Measurements from ENCODE around the gene PTPN3. TPM values are rescaled to one million over a fixed set of nuclear protein-coding genes. Genes with fewer than 3 reads are reported as not detected.

The PTPN3 gene
- total RNA-seq, 1 donor from 2014 or later = 0.62 TPM

DNA sequence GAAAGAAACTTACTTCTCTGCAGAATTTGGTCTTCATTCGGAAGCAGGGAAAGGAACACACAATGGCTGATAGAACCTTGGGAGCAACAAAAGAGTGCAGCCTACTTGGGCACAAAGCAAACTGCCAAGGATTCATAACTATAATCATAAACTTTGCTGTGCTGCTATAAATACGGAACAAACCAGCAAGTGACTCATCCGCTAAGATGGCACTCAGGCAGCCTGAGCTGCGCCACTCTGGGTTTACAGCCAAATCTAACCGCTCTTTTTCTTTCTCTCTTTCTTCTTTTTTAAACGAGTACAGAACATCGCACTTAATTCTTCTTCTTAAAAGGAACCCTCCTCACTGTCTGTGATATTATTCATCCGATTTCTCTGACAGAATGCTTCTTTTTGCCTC is 81.1 kb downstream of the PTPN3 start:
- Mint-ChIP-seq H3K4me3 (ENCODE audit: unreplicated experiment) (no peak overlapping the region), H3K4me1 (ENCODE audit: unreplicated experiment) (no peaks in the 10 kb centered on the region), H3K9me3 (ENCODE audit: unreplicated experiment) (no peaks in the 10 kb centered on the region), H3K36me3 (ENCODE audit: low read depth, unreplicated experiment) (no peaks in the 10 kb centered on the region), H3K27ac (ENCODE audit: unreplicated experiment) (no peak overlapping the region), H3K27me3 (ENCODE audit: unreplicated experiment) (no peaks in the 10 kb centered on the region)
- no peak for TF ChIP-seq CTCF (IDR thresholded peaks at IDR 0.05; ENCODE audit: unreplicated experiment)
- DNase-seq (ENCODE audit: low spot score) = no peak

GRCh38 chr9:109416135-109416706 is 81.9 kb downstream of the PTPN3 start:
- Mint-ChIP-seq H3K4me3 (ENCODE audit: unreplicated experiment) (no peak overlapping the region), H3K4me1 (ENCODE audit: unreplicated experiment) (no peaks in the 10 kb centered on the region), H3K27me3 (ENCODE audit: unreplicated experiment) (no peaks in the 10 kb centered on the region), H3K27ac (ENCODE audit: unreplicated experiment) (no peak overlapping the region), H3K9me3 (ENCODE audit: unreplicated experiment) (no peaks in the 10 kb centered on the region), H3K36me3 (ENCODE audit: low read depth, unreplicated experiment) (no peaks in the 10 kb centered on the region)
- DNase-seq (ENCODE audit: low spot score) = no peak
- no peak for TF ChIP-seq CTCF (IDR thresholded peaks at IDR 0.05; ENCODE audit: unreplicated experiment)

GRCh38 chr9:109414125-109414785 is 83.9 kb downstream of the PTPN3 start:
- no peak for DNase-seq (ENCODE audit: low spot score)
- no peak overlapping the region for H3K27ac Mint-ChIP-seq (ENCODE audit: unreplicated experiment)
- no peak for TF ChIP-seq CTCF (IDR thresholded peaks at IDR 0.05; ENCODE audit: unreplicated experiment)
- no peaks in the 10 kb centered on the region for H3K36me3 Mint-ChIP-seq (ENCODE audit: low read depth, unreplicated experiment)
- no peaks in the 10 kb centered on the region for H3K27me3 Mint-ChIP-seq (ENCODE audit: unreplicated experiment)
- no peaks in the 10 kb centered on the region for H3K9me3 Mint-ChIP-seq (ENCODE audit: unreplicated experiment)
- no peak overlapping the region for H3K4me3 Mint-ChIP-seq (ENCODE audit: unreplicated experiment)
- no peaks in the 10 kb centered on the region for H3K4me1 Mint-ChIP-seq (ENCODE audit: unreplicated experiment)

DNA sequence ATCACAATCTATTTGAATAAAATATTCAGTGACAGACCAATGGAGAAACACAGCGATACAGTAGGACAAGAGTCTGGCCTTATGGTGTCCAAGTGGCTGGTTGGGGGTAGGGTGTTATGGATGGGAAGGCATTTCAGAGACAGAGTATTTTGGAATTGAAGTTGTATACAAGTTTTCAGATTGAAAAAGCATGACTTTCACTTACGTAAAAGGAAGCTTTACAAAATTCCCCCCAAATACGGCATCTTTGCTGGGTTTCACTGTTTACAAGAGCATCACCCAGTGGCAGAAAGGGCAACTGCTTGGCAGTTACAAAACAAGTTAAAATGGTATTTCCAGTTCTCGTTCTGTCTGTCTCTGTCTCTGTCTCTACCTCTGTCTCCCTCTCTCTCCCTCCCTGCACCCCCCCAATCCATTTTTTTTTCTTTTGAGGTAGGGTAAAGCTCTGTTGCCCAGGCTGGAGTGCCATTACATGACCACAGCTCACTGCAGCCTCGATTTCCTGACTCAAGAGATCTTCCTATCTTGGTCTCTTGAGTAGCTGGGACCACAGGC is 86.2 kb downstream of the PTPN3 start:
- DNase-seq (ENCODE audit: low spot score) = peak; percentile 25

More for the DNA sequence above, 86.2 kb downstream of the PTPN3 start:
- Mint-ChIP-seq H3K27me3 (ENCODE audit: unreplicated experiment) (peaks cover 2% of the 10 kb centered on the region), H3K9me3 (ENCODE audit: unreplicated experiment) (no peaks in the 10 kb centered on the region), H3K27ac (ENCODE audit: unreplicated experiment) (no peak overlapping the region), H3K4me1 (ENCODE audit: unreplicated experiment) (no peaks in the 10 kb centered on the region), H3K4me3 (ENCODE audit: unreplicated experiment) (no peak overlapping the region), H3K36me3 (ENCODE audit: low read depth, unreplicated experiment) (no peaks in the 10 kb centered on the region)
- TF ChIP-seq CTCF (IDR thresholded peaks at IDR 0.05; ENCODE audit: unreplicated experiment) = peak; percentile 38

All from endothelial cell (in vitro differentiated cells).